Large intestine (tissue), 12 donors: ENCODE results near the gene AGTPBP1. TPM values are rescaled to one million over a fixed set of nuclear protein-coding genes. Genes with fewer than 3 reads are reported as not detected.
"Not testable (repeated sequence)": the region's sequence is repeated elsewhere in the genome, so short reads cannot be mapped to it uniquely, and the experiment has no call there.

Experiments
- DNase-seq, 2 donors: peaks; one replicate each; pipeline versions ENCODE4 v3.0.0 to v3.0.0-alpha.2; 2013
- H3K27ac ChIP-seq: one replicate; pipeline ENCODE4 v1.5.1; 2013; ENCODE audit warnings: low read length
- H3K27me3 ChIP-seq: 2 replicates; pipeline ENCODE4 v1.6.1; 2013; ENCODE audit warnings: low read length; ENCODE audit not compliant: control insufficient read depth, insufficient read depth
- H3K36me3 ChIP-seq: 2 replicates; pipeline ENCODE4 v1.6.1; 2013; ENCODE audit warnings: low read length; ENCODE audit not compliant: control insufficient read depth, insufficient read depth
- H3K4me1 ChIP-seq: one replicate; pipeline ENCODE4 v1.6.1; 2013; ENCODE audit warnings: low read length; ENCODE audit not compliant: control insufficient read depth, insufficient read depth
- H3K4me3 ChIP-seq: one replicate; pipeline ENCODE4 v1.5.1; 2013; ENCODE audit warnings: low read length
- H3K9me3 ChIP-seq: one replicate; pipeline ENCODE4 v1.6.1; 2013; ENCODE audit warnings: mild to moderate bottlenecking, low read depth, low read length, moderate library complexity; ENCODE audit not compliant: control insufficient read depth
- WGBS: methylation state at CpG from one replicate; pipeline ENCODE4 v1.1.5; 2013; ENCODE audit warnings: low lambda C conversion rate; ENCODE audit not compliant: insufficient coverage; 5-methylcytosine and 5-hydroxymethylcytosine counted together
- long read RNA-seq, 11 donors: transcript quantifications; one replicate each; lab custom pipeline, GENCODE V29; 2026
- polyA plus RNA-seq: library from polyadenylated mRNA; unstranded; fragments of 120-200 nt; gene quantifications from one replicate; pipeline ENCODE4 v1.2.1, GENCODE V29; 2013

The AGTPBP1 gene
- polyA plus RNA-seq, result 12.9 TPM
- long read RNA-seq, donor 1, full-length matches to known transcripts, result 1 of 1 reads
- long read RNA-seq, donor 1, partial matches to known transcripts, result 0 of 1 reads
- long read RNA-seq, donor 1, other reads (novel, unspliced or antisense), result 0 of 1 reads
- long read RNA-seq, donor 2, result 0 reads
- long read RNA-seq, donor 3, result 0 reads
- long read RNA-seq, donor 4, result 0 reads
- long read RNA-seq, donor 5, result 0 reads
- long read RNA-seq, donor 6, full-length matches to known transcripts, result 1 of 1 reads
- long read RNA-seq, donor 6, partial matches to known transcripts, result 0 of 1 reads
- long read RNA-seq, donor 6, other reads (novel, unspliced or antisense), result 0 of 1 reads
- long read RNA-seq, donor 7, partial matches to known transcripts, result 5 of 5 reads
- long read RNA-seq, donor 7, other reads (novel, unspliced or antisense), result 0 of 5 reads
- long read RNA-seq, donor 8, result 0 reads
- long read RNA-seq, donor 9, result 0 reads
- long read RNA-seq, donor 10, full-length matches to known transcripts, result 1 of 1 reads
- long read RNA-seq, donor 10, partial matches to known transcripts, result 0 of 1 reads
- long read RNA-seq, donor 10, other reads (novel, unspliced or antisense), result 0 of 1 reads
- long read RNA-seq, donor 11, result 0 reads

- no peaks in the 10 kb centered on the region for H3K36me3 ChIP-seq
Observed at GRCh38 chr9:85741875-85742596, at the start of gene AGTPBP1. AGTPBP1 (minus strand) TSS chr9:85741954; CDS start chr9:85712533, 29,421 bp downstream.

DNA sequence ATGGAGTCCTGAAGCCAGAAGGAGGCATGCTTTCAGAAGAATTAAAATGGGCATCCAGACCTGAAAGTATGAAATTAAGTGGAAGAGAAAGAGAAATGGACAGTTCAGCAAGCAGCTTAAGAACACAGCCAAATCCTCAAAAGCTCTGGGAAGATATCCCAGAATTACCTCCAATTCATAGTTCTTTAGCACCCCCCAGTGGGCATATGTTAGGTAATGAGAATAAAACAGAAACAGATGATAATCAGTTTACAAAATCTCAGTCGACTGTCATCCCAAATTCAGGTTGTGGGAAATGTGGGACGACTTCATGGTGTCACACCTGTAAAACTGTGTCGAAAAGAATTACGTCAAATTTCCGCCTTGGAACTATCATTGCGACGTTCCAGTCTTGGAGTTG is 44.4 kb upstream of the AGTPBP1 start:
- WGBS, result no CpG with 5 or more reads among the region's 7 CpGs
- not testable (repeated sequence) for H3K27ac ChIP-seq, DNase-seq

More at GRCh38 chr9:85741875-85742596, at the start of gene AGTPBP1:
- H3K4me1 ChIP-seq, result peaks cover 3% of the 10 kb centered on the region
- peak within 1 kb of the TSS; percentile 84 for H3K4me3 ChIP-seq
- peak within 1 kb of the TSS; percentile 90 for H3K27ac ChIP-seq
- DNase-seq, result peak; percentile 94 to 97
- WGBS, result no CpG with 5 or more reads among the region's 77 CpGs
- H3K27me3 ChIP-seq, result no peaks in the 10 kb centered on the region
- no peaks in the 10 kb centered on the region for H3K9me3 ChIP-seq

DNA sequence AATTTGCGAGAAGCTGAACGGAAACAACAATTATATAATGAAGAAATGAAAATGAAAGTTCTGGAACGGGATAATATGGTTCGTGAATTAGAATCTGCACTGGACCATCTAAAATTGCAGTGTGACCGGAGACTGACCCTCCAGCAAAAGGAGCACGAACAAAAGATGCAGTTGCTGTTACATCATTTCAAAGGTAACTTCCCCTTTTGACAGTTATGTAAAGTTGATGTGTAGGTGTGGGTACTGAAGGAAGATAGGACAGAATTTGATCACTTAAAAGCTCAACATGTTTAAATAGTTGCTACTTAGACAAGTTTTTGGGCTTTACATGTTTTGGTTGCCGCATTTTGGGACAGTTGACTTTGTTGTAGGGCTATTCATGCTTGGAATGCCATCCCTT is 32.1 kb upstream of the AGTPBP1 start:
- not testable (repeated sequence) for H3K4me3 ChIP-seq, H3K4me1 ChIP-seq, H3K27me3 ChIP-seq, H3K9me3 ChIP-seq, DNase-seq, H3K27ac ChIP-seq, H3K36me3 ChIP-seq
- WGBS, result 100% methylated on average over 2 of the region's 7 CpGs

More for the DNA sequence above, 44.4 kb upstream of the AGTPBP1 start:
- H3K27me3 ChIP-seq, H3K4me3 ChIP-seq, H3K36me3 ChIP-seq, H3K4me1 ChIP-seq, H3K9me3 ChIP-seq: not testable (repeated sequence)

- H3K27me3 ChIP-seq, H3K9me3 ChIP-seq, H3K27ac ChIP-seq, H3K4me1 ChIP-seq, DNase-seq, H3K4me3 ChIP-seq, H3K36me3 ChIP-seq: not testable (repeated sequence)
- WGBS, result no CpG with 5 or more reads among the region's 3 CpGs
Observed at GRCh38 chr9:85761802-85762201, 20.0 kb upstream of the AGTPBP1 start.

GRCh38 chr9:85757716-85758115 is 16.0 kb upstream of the AGTPBP1 start:
- WGBS, result no CpG with 5 or more reads among the region's 2 CpGs
- not testable (repeated sequence) for H3K4me3 ChIP-seq

GRCh38 chr9:85756216-85756615 is 14.5 kb upstream of the AGTPBP1 start:
- not testable (repeated sequence) for H3K4me1 ChIP-seq, DNase-seq, H3K36me3 ChIP-seq, H3K4me3 ChIP-seq, H3K9me3 ChIP-seq, H3K27me3 ChIP-seq, H3K27ac ChIP-seq
- no CpG with 5 or more reads among the region's 1 CpG for WGBS

More at GRCh38 chr9:85757716-85758115, 16.0 kb upstream of the AGTPBP1 start:
- not testable (repeated sequence) for H3K36me3 ChIP-seq, H3K9me3 ChIP-seq, H3K4me1 ChIP-seq, H3K27me3 ChIP-seq, H3K27ac ChIP-seq, DNase-seq

GRCh38 chr9:85746309-85746708 is 4.6 kb upstream of the AGTPBP1 start:
- H3K27ac ChIP-seq, result no peak overlapping the region
- no peak overlapping the region for H3K4me3 ChIP-seq
- no CpG with 5 or more reads among the region's 2 CpGs for WGBS
- no peaks in the 10 kb centered on the region for H3K36me3 ChIP-seq
- H3K27me3 ChIP-seq, result no peaks in the 10 kb centered on the region
- H3K9me3 ChIP-seq, result no peaks in the 10 kb centered on the region
- DNase-seq, result no peak
- peaks cover 3% of the 10 kb centered on the region for H3K4me1 ChIP-seq

GRCh38 chr9:85745203-85745602 is 3.4 kb upstream of the AGTPBP1 start:
- WGBS, result 83% methylated on average over 1 of the region's 2 CpGs
- no peaks in the 10 kb centered on the region for H3K36me3 ChIP-seq
- no peak overlapping the region for H3K27ac ChIP-seq
- H3K9me3 ChIP-seq, result no peaks in the 10 kb centered on the region
- no peak overlapping the region for H3K4me3 ChIP-seq
- DNase-seq, result no peak
- peaks cover 3% of the 10 kb centered on the region for H3K4me1 ChIP-seq
- H3K27me3 ChIP-seq, result no peaks in the 10 kb centered on the region

DNA sequence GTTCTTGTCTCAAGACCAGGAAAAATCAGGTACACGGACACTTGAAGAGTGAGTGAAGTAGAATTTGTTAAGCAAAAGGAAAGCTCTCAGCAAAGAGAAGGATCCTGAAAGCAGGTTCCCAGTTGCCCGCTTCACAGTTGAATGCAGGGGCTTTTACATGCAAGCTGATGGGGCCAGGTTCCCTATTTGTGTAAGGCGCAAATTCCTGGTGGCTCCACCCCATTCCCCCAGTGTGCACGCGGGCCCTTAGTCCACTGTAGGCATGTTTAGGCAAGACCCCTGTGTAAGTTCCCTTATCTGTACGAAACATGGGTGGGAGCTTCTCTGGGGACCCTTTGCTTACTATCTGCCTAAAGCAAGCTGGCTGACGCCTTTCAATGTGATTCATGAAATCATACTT is 2.7 kb upstream of the AGTPBP1 start:
- H3K27me3 ChIP-seq, result no peaks in the 10 kb centered on the region
- H3K36me3 ChIP-seq, result no peaks in the 10 kb centered on the region
- no peak for DNase-seq
- H3K27ac ChIP-seq, result no peak overlapping the region
- no peaks in the 10 kb centered on the region for H3K9me3 ChIP-seq
- WGBS, result no CpG with 5 or more reads among the region's 7 CpGs
- H3K4me3 ChIP-seq, result no peak overlapping the region
- peaks cover 3% of the 10 kb centered on the region for H3K4me1 ChIP-seq

GRCh38 chr9:85743275-85744128 is 1.7 kb upstream of the AGTPBP1 start:
- Histone ChIP-seq H3K9me3 (no peaks in the 10 kb centered on the region), H3K27ac (peak overlapping the region; percentile 14), H3K36me3 (no peaks in the 10 kb centered on the region), H3K27me3 (no peaks in the 10 kb centered on the region), H3K4me3 (no peak overlapping the region), H3K4me1 (peaks cover 3% of the 10 kb centered on the region)
- 70% methylated on average over 3 of the region's 14 CpGs for WGBS
- peak; percentile 57 to 72 for DNase-seq
